Measurements from ENCODE around the gene NLGN1. TPM values are rescaled to one million over a fixed set of nuclear protein-coding genes. Genes with fewer than 3 reads are reported as not detected.

The NLGN1 gene
- total RNA-seq, 3 donors from 2014 or later (not counting 1 experiment from before 2014, with no cell fraction given) = not detected

DNA sequence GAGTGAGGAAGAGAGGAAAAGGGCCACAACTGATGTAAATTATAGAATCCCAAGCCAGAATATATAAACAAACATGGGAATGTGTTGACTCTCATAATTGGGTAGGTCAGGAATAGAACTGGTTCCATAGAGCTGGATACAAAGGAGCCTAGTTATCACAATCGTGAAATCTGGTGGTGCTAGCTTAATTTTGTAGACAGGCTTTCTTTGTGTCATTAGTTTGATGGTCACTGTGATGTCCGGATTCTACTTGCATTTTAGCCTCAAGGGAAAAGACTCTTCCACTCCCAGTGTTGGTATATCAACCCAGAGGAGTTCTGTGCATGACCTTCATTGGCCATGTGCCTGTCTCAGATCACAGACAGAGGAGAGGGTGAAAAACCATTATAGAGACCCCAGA is 81.8 kb downstream of the NLGN1 start:
- no peaks in the 10 kb centered on the region for H3K4me1 Mint-ChIP-seq
- Histone ChIP-seq H3K36me3 (ENCODE audit: control insufficient read depth, insufficient read depth, low read length) (no peaks in the 10 kb centered on the region), H3K4me1 (ENCODE audit: control insufficient read depth, insufficient read depth, low read length) (no peaks in the 10 kb centered on the region), H3K27me3 (ENCODE audit: control insufficient read depth, insufficient read depth, low read length) (no peaks in the 10 kb centered on the region), H3K4me3 (ENCODE audit: low read length) (no peak overlapping the region), H3K9me3 (ENCODE audit: control insufficient read depth, insufficient read depth, low read length) (peaks cover 4% of the 10 kb centered on the region), H3K27ac (ENCODE audit: low read length) (no peak overlapping the region)
- H3K4me3 Mint-ChIP-seq = no peak overlapping the region
- H3K36me3 Mint-ChIP-seq = no peaks in the 10 kb centered on the region
- peaks cover 13% of the 10 kb centered on the region in 2 donors for H3K9me3 Mint-ChIP-seq
- no peak overlapping the region for H3K27ac Mint-ChIP-seq
- no peak for DNase-seq
- intact Hi-C loops (cut with micrococcal nuclease) = no loop called here
- TF ChIP-seq CTCF (IDR thresholded peaks at IDR 0.05) = no peak
- no peaks in the 10 kb centered on the region for H3K27me3 Mint-ChIP-seq (ENCODE audit: low read depth in 2 of 2)
- WGBS (ENCODE audit: insufficient coverage) = 77% methylated on average over 2 of the region's 2 CpGs
- ATAC-seq = no peak

DNA sequence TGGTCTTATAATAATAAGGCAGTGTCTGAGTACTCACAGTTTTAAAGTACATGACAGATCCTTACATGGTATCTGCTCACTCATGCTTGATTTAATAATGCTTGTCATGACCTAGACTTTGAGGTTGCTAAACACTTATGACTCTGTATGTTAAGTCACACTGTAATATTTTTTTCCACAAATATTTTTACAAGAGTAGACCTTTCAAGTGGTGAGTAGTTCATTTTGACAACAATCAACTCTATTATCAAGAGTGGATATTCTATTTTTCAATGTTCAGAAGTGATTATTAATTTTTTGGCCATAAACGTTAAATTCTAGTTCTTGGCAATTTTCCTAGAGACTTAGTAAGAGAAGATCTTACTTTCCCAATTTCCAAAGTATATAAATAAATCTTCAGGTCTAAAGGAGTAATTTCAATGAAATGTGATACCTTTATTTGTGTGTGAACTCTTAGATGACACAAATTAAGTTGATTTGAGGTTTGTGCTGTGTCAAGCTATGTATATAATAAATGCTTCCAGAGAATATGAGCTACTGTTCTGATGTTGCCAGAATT is 104.5 kb downstream of the NLGN1 start:
- H3K4me1 ChIP-seq (ENCODE audit: control insufficient read depth, insufficient read depth, low read length) = no peaks in the 10 kb centered on the region
- Mint-ChIP-seq H3K27me3 (ENCODE audit: low read depth in 2 of 2) (no peaks in the 10 kb centered on the region), H3K4me3 (no peak overlapping the region), H3K27ac (no peak overlapping the region), H3K36me3 (no peaks in the 10 kb centered on the region), H3K4me1 (no peaks in the 10 kb centered on the region), H3K9me3 (peaks cover 10 to 11% of the 10 kb centered on the region in 2 donors)
- H3K36me3 ChIP-seq (ENCODE audit: control insufficient read depth, insufficient read depth, low read length) = no peaks in the 10 kb centered on the region
- WGBS (ENCODE audit: insufficient coverage) = no CpG with 5 or more reads among the region's 1 CpG
- no peak overlapping the region for H3K27ac ChIP-seq (ENCODE audit: low read length)
- intact Hi-C loops (cut with micrococcal nuclease) = no loop called here
- no peaks in the 10 kb centered on the region for H3K27me3 ChIP-seq (ENCODE audit: control insufficient read depth, insufficient read depth, low read length)
- H3K4me3 ChIP-seq (ENCODE audit: low read length) = no peak overlapping the region
- no peak for TF ChIP-seq CTCF (IDR thresholded peaks at IDR 0.05)
- ATAC-seq (no peak), DNase-seq (no peak)
- no peaks in the 10 kb centered on the region for H3K9me3 ChIP-seq (ENCODE audit: control insufficient read depth, insufficient read depth, low read length)

- ATAC-seq = no peak
- H3K4me3 ChIP-seq (ENCODE audit: low read length) = no peak overlapping the region
- H3K27me3 ChIP-seq (ENCODE audit: control insufficient read depth, insufficient read depth, low read length) = no peaks in the 10 kb centered on the region
- Mint-ChIP-seq H3K4me1 (no peaks in the 10 kb centered on the region), H3K36me3 (peaks cover 4% of the 10 kb centered on the region), H3K4me3 (no peak overlapping the region), H3K9me3 (peaks cover 11 to 13% of the 10 kb centered on the region in 2 donors), H3K27ac (no peak overlapping the region), H3K27me3 (ENCODE audit: low read depth in 2 of 2) (no peaks in the 10 kb centered on the region)
- DNase-seq = no peak
- WGBS (ENCODE audit: insufficient coverage) = 56% methylated on average over 1 of the region's 4 CpGs
- H3K36me3 ChIP-seq (ENCODE audit: control insufficient read depth, insufficient read depth, low read length) = no peaks in the 10 kb centered on the region
- no peak overlapping the region for H3K27ac ChIP-seq (ENCODE audit: low read length)
- H3K4me1 ChIP-seq (ENCODE audit: control insufficient read depth, insufficient read depth, low read length) = no peaks in the 10 kb centered on the region
- intact Hi-C loops (cut with micrococcal nuclease) = no loop called here
- TF ChIP-seq CTCF (IDR thresholded peaks at IDR 0.05) = no peak
- no peaks in the 10 kb centered on the region for H3K9me3 ChIP-seq (ENCODE audit: control insufficient read depth, insufficient read depth, low read length)
Observed at GRCh38 chr3:173502983-173503568, 105.5 kb downstream of the NLGN1 start.

DNA sequence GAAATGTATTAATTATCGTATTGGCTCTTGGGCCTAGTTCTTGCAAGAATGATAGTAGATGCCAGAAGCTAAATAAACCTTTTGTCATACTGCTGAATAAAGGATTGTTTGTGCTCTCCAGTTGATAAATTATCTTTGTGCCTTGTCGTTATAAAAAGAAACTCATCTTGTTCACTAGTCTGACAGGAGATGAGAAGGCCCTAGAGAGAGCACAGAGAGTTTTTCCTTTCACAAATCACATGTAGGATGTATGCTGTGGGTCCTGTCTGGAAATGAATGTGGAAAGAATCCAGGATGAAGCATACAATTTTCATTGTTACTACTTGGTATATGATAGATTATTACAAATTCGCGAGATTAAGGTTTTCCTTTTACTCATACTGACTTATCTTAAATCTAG is 113.0 kb downstream of the NLGN1 start:
- Mint-ChIP-seq H3K4me1 (no peaks in the 10 kb centered on the region), H3K36me3 (peaks cover 7% of the 10 kb centered on the region), H3K4me3 (no peak overlapping the region), H3K27ac (no peak overlapping the region), H3K27me3 (ENCODE audit: low read depth in 2 of 2) (no peaks in the 10 kb centered on the region), H3K9me3 (peaks cover 1 to 6% of the 10 kb centered on the region in 2 donors)
- H3K4me3 ChIP-seq (ENCODE audit: low read length) = no peak overlapping the region
- intact Hi-C loops (cut with micrococcal nuclease) = no loop called here
- no peak for TF ChIP-seq CTCF (IDR thresholded peaks at IDR 0.05)
- ATAC-seq = no peak
- 83% methylated on average over 2 of the region's 4 CpGs for whole genome bisulfite sequencing (ENCODE audit: insufficient coverage)
- DNase-seq = no peak
- no peaks in the 10 kb centered on the region for H3K4me1 ChIP-seq (ENCODE audit: control insufficient read depth, insufficient read depth, low read length)
- H3K27ac ChIP-seq (ENCODE audit: low read length) = no peak overlapping the region
- H3K36me3 ChIP-seq (ENCODE audit: control insufficient read depth, insufficient read depth, low read length) = no peaks in the 10 kb centered on the region
- H3K27me3 ChIP-seq (ENCODE audit: control insufficient read depth, insufficient read depth, low read length) = no peaks in the 10 kb centered on the region
- peaks cover 3% of the 10 kb centered on the region for H3K9me3 ChIP-seq (ENCODE audit: control insufficient read depth, insufficient read depth, low read length)
